ENCODE measurements around the gene CC2D1A.
A peak's percentile ranks its signal among the peaks of the same experiment; 100 is the strongest.

DNA sequence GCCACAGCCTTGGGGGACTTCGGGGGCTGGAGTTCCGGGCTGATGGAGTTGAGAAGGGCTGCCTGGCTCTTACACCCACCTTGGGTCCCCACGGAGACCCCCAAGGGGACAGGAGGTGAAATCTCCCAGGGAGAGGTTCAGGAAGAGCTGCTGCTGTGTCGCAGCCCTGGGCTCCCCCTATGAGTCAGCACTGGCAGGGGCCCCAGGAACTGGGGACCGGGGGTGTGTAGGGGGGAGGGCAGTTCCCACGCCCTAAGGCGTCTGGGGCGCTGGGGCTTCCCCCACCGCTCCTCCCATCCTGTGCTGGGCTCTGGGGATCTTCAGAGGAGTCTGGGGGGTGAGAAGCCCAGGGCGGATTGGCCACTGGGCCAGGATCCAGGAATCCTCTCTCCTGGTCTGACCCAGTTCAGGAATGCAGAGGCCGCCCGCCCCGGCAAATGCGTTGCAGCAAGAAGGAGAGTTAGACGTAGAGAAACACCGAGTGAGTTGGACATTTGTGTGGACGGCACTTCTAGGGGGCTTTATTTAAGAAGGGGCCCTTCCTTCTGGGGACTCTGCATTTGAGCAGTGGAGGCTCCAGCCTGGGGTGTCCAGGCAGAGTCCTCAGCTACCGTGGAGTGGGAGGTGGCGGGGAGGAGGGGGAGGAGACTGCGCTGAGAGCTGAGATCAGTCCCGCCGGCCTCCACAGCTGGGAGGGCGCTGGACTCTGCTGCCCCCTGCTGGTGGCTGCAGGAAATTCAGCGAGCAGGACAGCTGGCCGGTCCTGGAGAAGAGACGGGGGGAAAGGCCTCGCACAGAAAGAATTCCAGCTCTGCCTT is 44.1 kb upstream of the CC2D1A start:
- TF ChIP-seq, protein P1, sequence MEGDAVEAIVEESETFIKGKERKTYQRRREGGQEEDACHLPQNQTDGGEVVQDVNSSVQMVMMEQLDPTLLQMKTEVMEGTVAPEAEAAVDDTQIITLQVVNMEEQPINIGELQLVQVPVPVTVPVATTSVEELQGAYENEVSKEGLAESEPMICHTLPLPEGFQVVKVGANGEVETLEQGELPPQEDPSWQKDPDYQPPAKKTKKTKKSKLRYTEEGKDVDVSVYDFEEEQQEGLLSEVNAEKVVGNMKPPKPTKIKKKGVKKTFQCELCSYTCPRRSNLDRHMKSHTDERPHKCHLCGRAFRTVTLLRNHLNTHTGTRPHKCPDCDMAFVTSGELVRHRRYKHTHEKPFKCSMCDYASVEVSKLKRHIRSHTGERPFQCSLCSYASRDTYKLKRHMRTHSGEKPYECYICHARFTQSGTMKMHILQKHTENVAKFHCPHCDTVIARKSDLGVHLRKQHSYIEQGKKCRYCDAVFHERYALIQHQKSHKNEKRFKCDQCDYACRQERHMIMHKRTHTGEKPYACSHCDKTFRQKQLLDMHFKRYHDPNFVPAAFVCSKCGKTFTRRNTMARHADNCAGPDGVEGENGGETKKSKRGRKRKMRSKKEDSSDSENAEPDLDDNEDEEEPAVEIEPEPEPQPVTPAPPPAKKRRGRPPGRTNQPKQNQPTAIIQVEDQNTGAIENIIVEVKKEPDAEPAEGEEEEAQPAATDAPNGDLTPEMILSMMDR (IDR thresholded peaks at IDR 0.05) = peak; percentile 94 to 99 (median 98)
- TF ChIP-seq POLR2A (IDR thresholded peaks at IDR 0.05) = peak in 1 of 2 donors; percentile 77
